NAMALWA (cell line): ENCODE data around the gene UBQLN4.
A peak's percentile ranks its signal among the peaks of the same experiment; 100 is the strongest.

Experiments
- DNase-seq: peaks from one replicate; pipeline ENCODE4 v3.0.0-alpha.2; 2015; ENCODE audit warnings: low spot score

The UBQLN4 gene

GRCh38 chr1:156053768-156054499 is at the start of gene UBQLN4:
TSS of gene UBQLN4 (minus strand) at chr1:156053798. CDS start at chr1:156053701, 97 bp downstream.
- DNase-seq, result peak; percentile 92

- DNase-seq, result no peak
Measured at GRCh38 chr1:156102633-156103511, 49.3 kb upstream of the UBQLN4 start.

GRCh38 chr1:156101880-156102279 is 48.3 kb upstream of the UBQLN4 start:
- DNase-seq, result no peak

- DNase-seq, result no peak
Measured at GRCh38 chr1:156100205-156100995, 46.8 kb upstream of the UBQLN4 start.

GRCh38 chr1:156099282-156099681 is 45.7 kb upstream of the UBQLN4 start:
- DNase-seq, result no peak

GRCh38 chr1:156098784-156099183 is 45.2 kb upstream of the UBQLN4 start:
- no peak for DNase-seq

- DNase-seq, result no peak
Measured at GRCh38 chr1:156097499-156098178, 44.0 kb upstream of the UBQLN4 start.

GRCh38 chr1:156096640-156097391 is 43.2 kb upstream of the UBQLN4 start:
- DNase-seq, result peak; percentile 95

GRCh38 chr1:156095906-156096508 is 42.4 kb upstream of the UBQLN4 start:
- DNase-seq, result no peak

GRCh38 chr1:156091610-156092009 is 38.0 kb upstream of the UBQLN4 start:
- DNase-seq, result no peak

GRCh38 chr1:156090840-156091188 is 37.2 kb upstream of the UBQLN4 start:
- peak; percentile 93 for DNase-seq

GRCh38 chr1:156090138-156090839 is 36.7 kb upstream of the UBQLN4 start:
- DNase-seq, result no peak

- DNase-seq, result no peak
Measured at GRCh38 chr1:156089704-156090103, 36.1 kb upstream of the UBQLN4 start.

- no peak for DNase-seq
Measured at GRCh38 chr1:156086256-156086662, 32.7 kb upstream of the UBQLN4 start.

- DNase-seq, result no peak
Measured at GRCh38 chr1:156083800-156084790, 30.5 kb upstream of the UBQLN4 start.

- peak; percentile 80 for DNase-seq
Measured at GRCh38 chr1:156082309-156083091, 28.9 kb upstream of the UBQLN4 start, which contains the start of gene MEX3A. TSS of gene MEX3A (minus strand) at chr1:156082465. CDS start at chr1:156081998, 467 bp downstream.

- no peak for DNase-seq
Measured at GRCh38 chr1:156081917-156082308, 28.3 kb upstream of the UBQLN4 start.
